RKO (cell line): ENCODE data around the gene STAT3.
A peak's percentile ranks its signal among the peaks of the same experiment; 100 is the strongest.
"Not testable (repeated sequence)": the region's sequence is repeated elsewhere in the genome, so short reads cannot be mapped to it uniquely, and the experiment has no call there.

Experiments used
- DNase-seq: peaks from one replicate; pipeline ENCODE4 v3.0.0-alpha.2; 2016; ENCODE audit warnings: low spot score

STAT3 gene

DNA sequence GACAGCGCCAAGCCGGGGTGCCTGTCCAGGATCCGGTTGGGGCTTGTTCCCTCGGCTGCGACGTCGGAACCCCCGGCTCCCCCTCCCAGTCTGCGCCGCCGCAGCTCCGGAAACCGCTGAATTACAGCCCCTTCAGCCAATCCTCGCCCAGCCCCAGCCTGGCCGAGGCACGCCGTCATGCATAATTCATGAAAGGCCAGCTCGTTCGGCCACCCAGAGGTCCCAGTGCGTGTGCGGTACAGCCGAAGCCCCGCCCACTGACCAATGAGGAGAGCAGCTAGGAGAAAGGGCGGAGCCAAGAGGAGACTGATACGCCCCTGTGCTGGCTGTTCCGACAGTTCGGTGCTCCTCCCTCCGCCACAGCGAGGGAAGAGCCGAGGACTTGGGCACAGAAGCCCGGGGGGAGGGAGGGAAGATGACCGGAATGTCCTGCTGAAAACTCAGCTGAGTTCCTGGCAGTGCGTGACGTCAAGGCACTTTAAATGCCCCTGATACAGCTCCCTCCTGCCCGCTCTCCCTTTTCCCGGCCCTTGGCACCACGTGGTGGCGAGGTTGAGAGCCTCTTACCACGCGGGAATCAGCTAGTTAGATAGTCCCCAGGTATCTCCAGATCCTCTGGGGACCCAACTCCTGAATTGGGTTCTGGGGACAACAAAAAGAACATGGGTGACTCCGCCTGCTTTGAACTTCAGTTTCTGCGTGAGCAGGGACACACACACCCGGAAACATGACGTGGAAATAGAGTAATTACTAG, at the start of gene STAT3:
Gene STAT3, minus strand, starts transcription at position 62 of the 754 bp plus-strand sequence. CDS start 39,926 bp downstream, outside the sequence.
- DNase-seq: peak; percentile 99

DNA sequence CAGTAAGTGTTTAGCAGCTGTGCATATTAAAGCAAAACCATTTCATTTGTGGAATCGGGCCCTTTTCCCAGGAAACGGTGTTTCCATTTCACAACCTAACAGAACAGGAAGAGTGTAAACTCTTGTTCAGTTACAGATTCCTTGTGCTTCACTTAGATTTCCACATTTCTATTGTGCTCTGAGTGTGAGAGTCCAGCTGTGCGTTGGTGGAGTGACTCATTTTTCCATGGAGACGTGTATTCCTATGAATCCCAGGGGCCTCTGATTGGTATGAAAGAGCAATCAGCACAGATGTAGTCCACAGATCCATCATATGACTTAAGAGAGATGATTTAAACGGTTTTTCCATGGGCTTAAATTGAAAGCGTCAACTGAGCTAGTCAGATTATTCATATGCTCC, 48.1 kb upstream of the STAT3 start:
- peak; percentile 83 for DNase-seq

DNA sequence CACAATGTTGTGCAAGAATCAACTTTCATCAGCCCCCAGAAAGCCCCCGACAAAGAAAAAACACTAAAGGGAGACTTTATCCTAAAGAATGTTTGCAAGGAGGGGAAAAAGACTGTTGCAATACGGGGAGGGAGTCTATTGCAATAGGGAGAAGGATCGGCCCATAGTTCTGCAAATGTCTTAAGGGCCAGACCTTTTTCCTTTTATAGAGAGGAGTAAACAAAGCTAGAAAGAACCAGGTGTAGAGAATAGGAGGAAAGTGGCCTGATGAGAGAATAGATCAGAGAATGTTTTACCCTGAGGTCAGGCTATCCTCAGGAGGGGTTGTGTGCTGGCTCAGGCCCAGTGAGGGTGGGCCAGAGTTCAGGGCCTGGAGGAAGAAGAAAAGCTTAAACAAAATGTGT, 43.5 kb upstream of the STAT3 start:
- no peak for DNase-seq

DNA sequence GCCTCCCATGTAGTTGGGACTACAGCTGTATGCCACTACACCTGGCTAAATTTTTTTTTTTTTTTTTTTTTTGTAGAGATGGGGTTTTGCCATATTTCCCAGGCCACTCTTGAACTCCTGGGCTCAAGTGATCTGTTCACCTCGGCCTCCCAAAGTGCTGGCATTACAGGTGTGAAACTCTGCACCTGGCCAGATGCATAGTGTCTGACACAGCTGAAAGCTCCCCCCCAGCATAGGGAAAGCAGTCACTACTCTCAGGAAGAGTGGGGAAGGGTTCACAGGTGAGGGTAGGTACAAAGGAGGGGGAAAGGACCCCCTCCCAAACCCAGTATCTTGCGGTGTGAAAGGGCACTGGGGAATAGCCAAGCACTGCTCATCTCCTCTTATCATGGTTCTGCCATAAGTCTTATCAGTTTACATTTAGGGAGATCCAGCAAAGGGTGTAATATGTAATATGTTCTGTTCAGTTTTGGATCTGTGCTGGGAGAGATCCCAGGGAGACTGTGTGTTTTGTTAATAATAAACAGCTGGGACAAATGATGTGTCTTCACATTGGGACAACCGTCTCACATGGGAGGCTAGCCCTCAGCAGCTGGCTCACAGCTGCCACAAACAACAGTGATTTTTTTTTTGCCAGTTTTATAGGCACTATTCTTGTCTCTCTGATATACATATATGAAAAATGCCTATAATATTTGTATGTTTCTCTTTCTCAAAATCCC, 41.6 kb upstream of the STAT3 start:
- DNase-seq: no peak

DNA sequence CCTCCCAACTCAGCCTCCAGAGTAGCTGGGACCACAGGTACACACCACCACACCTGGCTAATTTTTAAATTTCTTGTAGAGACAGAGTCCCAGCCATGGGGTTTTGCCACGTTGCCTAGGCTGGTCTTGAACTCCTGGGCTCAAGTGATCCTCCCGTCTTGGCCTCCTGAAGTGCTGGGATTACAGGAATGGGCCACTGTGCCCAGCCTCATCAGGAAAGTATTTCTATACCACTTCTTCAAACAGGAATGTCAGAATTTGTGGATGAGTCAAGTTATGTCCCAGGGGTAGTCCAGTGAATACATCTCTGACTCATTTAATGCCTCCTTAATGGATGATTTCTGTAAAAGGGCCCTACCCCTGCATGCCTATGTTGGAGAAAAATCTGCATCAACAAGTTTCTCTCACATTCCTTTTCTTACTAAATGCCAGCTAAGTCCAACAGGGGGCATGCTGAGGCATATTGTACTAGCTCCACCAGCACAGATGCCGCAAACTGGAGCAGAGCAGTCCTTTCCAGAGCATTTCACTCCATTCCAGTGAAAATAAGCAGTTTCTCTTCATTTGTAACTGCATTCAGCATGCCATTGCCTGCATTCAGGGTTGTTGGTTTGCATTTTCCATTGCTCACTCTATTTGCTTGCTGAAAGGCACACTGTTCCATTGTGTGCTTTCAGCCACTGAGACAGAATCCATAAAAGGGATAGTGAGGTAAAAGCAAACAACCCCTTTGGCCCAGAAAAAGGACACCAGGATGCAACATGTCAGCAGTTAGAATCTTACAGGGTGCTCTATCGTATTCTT, 40.1 kb upstream of the STAT3 start:
- peak; percentile 91 for DNase-seq

DNA sequence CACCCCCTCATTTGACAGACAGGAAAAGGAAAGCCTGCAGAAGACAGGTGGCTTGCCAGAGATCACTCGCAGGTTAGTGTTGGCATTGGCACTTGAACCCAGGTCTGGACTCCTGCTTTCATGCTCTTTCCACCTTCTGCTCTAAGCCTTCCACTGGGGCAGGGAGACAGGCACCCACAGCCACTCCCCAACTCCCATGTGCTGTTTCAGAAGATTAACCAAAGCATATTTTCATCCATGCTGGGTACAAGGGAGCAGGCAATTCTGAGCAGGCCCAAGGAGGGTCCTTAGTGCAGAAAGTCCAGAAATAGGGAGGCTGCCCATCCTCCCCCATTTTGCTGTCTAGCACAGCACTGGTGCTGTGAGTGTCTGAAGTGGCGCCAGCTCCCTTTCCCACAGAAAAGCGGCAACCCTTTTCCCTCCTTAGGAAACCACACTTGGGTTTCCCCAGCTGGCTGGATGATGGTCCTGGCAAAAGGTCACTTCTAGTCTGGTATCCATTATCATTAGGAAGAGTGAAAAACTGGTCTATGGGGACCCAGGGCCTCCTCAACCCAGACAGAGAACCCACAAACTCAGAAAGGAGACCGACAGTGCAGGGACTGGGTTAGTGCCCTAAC, 36.9 kb upstream of the STAT3 start:
- DNase-seq: no peak

DNA sequence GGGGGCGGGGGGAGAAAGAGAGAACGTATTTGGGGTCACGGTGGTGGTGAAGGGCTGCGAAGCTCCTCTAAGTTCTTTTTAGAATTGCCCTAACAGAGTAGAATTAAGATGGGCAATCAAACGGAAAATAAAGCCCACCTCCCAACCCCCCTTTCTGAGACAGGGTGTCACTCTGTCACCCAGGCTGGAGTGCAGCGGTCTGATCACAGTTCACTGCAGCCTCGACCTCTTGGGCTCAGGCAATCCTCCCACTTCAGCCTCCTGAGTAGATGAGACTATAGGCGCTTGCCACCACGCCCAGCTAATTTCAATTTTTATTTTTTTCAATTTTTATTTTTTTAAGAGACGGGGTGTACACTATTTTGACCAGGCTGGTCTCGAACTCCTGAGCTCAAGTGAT, 35.5 kb upstream of the STAT3 start:
- DNase-seq: no peak

DNA sequence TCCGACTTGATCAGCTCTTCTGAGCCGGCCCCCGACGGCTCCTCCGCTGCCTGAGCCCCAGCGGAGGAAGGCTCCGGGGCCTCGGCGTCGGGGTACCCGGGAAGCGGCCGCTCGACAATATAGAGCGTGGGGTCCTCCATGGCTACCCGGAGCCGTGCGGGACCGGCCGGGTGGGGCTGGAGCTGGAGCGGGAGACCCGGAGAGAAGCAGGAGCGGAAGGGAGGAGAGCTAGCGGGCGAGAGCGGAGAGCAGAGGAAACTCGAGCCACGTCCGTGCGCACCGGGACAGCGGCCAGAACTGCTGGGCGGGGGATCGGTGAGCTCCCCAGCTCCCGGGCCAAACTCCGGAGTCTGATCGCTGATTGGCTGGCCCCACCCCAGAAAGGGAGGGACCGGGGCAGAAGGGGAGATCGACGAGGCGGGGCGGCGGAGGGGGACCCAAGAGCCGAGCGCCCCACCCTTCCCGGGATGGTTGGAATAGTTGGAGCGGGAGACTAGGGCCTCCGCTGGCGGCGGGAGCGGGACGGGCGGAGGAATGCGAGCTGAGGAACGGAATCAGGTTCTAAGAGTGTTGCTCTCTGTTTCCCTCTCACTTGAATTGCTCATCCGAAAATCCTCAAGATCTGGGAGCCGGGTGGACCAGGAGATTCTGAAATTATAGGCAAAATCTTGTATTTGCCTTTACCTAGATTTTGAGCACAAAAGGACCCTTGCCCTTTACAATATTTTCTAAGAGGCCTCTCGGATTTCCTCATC, 34.9 kb upstream of the STAT3 start, which contains the start of gene CAVIN1:
Gene CAVIN1, minus strand, starts transcription at position 299 of the 755 bp plus-strand sequence. Its CDS starts 159 bp downstream, at position 140.
- DNase-seq: peak; percentile 92

DNA sequence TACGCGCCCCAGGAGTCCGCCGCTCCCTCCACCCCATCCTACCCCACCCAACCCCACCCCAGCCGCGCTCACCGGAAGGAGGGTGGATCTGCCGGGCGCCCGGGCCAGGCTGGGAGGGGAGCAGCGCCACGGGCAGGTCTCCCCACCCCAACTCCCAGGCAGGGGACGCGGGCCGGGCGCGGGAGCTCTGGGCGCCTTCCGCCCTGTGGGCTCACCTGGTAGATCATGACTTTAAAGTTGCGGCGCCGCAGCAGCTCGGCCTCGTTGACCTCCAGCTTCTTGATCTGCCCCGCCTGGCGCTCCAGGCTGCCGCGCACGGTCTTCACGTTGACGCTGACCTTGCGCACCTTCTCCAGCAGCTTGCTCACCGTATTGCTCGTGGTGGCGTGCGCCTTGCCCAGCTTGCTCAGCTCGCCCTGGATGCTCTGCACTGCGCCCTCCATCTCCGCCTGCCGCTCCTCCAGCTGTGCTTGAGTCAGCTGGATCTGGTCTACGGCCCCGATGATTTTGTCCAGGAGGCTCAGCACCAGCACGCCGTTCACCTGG, 34.2 kb upstream of the STAT3 start:
- DNase-seq: peak; percentile 75

DNA sequence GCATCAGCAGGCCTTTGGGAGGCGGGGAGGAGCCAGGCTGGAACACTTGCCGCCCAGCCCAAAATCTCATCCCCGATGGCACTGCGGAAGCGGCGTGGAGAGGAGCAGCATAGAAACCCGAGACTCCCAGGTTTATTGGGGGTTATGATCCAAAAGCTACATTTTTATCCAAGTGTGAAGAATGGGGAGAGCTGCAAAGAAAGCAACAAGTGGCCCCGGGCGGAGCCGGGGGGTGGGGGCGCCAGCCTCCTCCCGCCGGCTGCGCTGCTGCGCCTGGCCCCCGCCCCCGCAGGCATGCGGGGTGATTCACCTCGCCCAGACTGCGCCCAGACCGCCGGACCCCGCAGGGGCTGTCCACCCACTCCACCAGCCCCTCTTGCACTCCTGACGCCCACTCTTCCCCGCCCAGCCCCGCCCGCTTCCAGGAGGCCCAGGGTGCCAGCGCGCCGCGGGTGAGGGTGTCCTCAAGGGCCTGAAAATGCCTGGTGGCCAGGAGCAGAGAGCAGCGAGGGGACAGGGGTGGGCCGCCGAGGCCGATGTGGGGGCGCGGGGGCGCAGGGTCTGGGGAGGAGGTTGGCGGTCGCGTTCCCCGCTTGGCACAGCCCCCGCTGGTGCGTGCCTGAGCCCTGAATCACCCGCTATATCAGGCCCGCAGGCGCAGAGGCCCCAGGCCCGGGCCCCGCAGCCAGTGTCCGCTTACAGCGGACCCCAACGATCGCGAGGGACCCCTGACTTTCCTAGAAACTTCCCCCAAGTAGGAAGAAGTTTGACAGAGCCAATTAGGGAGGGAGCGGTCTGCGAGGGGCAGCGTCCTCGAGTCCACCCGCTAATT, 33.5 kb upstream of the STAT3 start:
- DNase-seq: peak; percentile 59

DNA sequence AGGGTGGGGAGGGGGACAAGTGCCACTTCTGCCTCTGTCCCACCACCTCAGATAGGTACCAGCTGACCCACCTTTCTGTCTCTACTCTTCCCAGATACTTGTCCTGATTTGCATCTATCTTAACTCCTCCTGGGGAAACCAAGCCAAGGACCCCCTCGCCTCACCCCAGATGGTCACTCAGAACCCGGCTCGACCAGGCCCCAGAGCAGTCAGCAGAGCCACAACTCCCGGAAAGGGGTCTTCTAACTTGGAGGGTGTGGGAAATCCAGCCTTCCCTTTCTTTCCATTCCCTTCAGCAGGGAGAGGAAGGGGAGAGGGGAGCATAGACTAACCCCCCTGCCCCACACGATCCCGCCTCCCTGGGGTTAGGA, 32.9 kb upstream of the STAT3 start:
- DNase-seq: no peak

DNA sequence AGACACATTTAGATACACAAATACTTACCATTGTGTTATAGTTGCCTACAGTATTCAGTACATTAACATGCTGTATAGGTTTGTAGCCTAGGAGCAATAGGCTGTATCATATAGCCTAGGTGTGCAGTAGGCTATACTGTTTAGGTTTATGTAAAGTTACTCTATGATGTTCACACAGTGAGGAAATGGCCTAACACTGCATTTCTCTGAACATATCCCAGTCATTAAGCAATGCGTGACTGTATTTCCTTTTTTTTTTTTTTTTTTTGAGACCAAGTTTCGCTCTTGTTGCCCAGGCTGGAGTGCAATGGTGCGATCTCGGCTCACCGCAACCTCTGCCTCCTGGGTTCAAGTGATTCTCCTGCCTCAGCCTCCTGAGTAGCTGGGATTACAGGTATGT, 29.7 kb upstream of the STAT3 start:
- not testable (repeated sequence) for DNase-seq

DNA sequence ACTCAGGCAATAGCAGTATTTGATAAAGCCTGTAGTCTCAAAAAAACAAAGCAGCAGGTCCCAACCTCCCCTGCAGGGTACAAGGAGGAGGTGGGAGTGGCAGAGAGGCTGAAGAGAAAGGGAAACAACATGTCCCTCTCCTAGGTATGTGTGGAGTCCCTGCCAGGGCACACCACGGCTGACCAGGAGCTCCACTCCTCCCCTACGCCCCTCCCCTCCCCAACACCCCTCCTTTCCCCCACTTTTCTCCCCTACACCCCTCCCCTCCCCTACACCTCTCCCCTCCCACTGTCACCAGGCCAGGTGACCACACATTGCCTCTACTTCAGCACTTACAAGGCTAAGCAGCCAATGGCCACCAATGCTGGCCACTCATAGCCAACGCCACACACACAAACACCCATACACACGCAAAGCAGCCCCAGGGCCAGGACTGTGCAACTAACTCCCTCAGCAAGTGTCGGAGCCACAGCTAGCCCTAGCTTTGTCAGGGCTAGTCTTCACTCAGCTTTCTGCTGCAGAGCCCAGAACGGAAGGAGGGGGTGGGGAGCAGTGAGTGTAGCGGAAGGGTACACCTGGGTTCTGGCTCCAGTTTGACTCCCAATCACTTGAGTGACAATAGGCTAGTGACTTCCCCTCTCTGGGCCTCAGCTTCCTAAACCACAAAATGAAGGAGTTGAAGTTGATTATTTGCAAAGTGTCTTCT, 26.6 kb upstream of the STAT3 start:
- DNase-seq: no peak

DNA sequence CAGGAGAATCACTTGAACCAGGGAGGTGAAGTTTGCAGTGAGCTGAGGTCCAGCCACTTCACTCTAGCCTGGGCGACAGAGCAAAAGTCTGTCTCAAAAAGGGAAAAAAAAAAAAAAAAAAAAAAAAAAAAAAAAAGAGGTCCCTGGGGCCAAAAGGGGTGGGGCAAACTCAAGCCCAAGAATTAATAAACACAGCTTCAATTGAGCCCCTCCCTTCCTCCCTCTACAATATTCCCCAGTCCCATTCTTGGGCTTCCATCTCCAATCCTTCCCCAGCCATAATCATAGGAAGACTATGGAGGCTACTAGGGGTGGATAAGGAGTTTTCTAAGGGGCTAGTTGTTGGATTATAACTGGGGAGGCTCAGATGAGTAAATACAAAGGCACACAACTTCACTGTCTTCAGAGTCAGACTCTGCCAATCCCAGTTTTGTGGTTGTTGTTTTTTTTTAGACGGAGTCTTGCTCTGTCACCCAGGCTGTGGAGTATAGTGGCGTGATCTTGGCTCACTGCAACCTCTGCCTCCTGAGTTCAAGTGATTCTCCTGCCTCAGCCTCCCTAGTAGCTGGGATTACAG, 25.3 kb upstream of the STAT3 start:
- no peak for DNase-seq

DNA sequence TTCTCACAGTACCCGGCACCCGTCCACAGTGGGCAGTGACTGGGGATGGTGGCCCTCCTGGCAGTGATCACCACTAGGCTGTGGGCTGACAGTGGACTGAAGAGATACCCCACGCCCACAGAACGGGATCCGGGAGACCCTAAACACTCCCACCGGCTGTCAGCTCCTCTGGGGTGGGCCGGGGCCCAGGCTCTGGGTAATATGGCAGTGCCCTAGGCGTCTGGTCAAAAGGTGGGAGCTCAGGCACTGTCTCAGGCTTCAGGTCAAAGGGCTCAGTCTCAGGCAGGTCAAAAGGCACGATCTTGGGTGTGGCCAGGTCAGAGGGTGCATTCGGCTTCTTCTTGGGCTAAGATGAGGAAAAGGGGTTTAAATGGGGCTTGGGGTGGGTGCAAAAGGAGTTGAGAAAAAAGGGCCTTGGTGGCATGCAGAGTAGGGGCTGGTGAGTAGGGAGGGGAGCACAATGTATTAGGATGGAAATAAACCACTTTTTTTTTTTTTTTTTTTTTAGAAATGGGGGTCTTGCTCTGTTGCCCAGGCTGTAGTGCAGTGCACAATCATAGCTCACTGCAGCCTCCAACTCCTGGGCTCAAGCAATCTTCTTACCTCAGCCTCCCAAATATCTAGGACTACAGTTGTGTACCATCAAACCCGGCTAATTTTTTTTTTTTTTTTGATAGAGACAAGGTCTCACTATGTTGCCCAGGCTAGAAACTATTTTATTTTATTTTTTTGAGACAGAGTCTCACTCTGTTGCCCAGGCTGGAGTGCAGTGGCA, 23.9 kb upstream of the STAT3 start:
- no peak for DNase-seq

DNA sequence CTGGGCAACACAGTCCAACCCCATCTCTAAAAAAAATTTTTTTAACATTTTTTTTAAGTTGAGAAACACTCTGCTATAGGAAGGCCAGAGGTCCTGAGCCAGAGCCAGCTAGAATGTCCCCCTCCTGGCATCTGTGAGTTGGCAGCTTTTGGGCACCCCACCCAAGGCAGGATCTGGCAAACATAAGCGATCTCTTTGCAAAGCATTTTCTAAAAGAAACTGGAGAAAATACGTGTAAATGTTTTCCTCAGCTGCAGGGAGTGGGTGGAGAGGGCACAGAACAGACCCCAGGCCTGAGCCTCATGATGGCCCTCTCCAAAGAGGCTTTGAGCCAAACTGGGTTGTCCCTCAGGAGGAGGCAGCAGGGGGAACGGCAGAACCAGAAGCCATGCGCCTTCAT, 23.1 kb upstream of the STAT3 start:
- no peak for DNase-seq

DNA sequence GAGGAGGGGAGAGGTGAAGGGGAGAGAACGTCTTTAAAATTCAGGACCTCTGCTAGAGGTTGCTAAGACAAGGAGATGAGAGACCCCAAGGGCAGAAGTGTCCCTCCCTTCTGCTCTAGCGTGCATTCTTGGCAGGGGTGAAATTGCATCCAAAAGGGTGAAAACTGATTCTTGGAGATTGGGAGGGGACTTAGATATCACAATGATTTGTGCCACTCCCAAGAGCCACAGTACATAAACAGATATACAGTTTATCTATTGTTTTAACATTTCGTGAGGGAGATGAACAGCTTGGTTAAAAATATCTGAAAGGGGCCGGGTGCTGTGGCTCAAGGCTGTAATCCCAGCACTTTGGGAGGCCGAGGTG, 22.1 kb upstream of the STAT3 start:
- no peak for DNase-seq

DNA sequence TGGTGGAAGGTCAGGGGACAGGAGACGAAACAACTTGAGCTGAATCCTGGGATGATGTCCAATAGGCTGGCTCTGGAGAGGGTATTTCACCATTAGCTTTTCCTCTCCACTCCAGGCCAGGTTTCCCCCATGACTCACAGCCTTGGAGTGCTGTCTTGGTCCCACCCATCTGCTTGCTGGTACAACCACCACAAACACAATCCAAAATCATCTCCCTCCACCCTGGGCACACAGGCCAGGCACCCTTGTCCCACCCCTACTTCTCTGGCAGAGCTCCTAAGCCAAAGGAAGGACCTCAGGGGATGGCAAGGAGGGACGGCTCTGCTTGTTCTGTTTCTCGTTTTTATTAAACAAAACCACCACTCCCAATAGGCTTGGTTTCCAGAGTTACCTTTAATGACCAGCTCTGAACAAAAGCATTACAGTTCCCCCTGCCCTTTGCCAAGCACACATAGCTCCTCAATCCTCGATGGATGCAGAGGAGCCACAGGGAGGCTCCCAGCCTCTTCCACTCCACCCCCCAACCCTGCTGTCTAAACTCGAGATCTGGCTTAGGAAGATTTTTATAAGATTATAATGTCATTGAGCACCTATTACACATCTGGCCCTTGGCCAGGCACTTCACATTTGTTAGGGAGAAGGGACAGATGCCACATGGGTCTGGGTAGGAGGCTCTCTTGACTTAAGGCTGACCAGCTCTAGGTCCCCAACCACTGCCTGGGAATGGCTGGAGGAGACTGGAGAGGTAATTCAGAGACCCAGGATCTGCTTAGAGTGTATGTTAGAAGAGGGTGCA, 21.5 kb upstream of the STAT3 start:
- no peak for DNase-seq
